Endometrial microvascular endothelial cells (primary cell): Measurements from ENCODE around the gene HNRNPDL. TPM values are rescaled to one million over a fixed set of nuclear protein-coding genes. Genes with fewer than 3 reads are reported as not detected.
"Not testable (repeated sequence)": the region's sequence is repeated elsewhere in the genome, so short reads cannot be mapped to it uniquely, and the experiment has no call there.

Source experiments
- in situ Hi-C: cut with HindIII; loops from 2 replicates; pipeline ENCODE4 v1.10.0; 2017; ENCODE audit warnings: low sequenced_read_pairs, low pct_unique_long_range_greater_than_20kb; ENCODE audit errors: inconsistent ontology term
- total RNA-seq: library from RNA; depleted of rRNA; stranded (reverse); fragments of >200 nt; gene quantifications from one replicate; pipeline ENCODE4 v1.2.3, GENCODE V29; 2015; ENCODE audit errors: inconsistent ontology term

HNRNPDL gene
- total RNA-seq = 163 TPM

- in situ Hi-C loops = no loop called here
Observed at GRCh38 chr4:82430193-82430963, at the start of gene HNRNPDL, which contains the start of gene ENOPH1. Gene HNRNPDL (minus strand): TSS chr4:82430462. CDS start chr4:82429690, 772 bp downstream. Gene ENOPH1 (plus strand): TSS chr4:82430590. CDS start chr4:82430830, 240 bp downstream.

DNA sequence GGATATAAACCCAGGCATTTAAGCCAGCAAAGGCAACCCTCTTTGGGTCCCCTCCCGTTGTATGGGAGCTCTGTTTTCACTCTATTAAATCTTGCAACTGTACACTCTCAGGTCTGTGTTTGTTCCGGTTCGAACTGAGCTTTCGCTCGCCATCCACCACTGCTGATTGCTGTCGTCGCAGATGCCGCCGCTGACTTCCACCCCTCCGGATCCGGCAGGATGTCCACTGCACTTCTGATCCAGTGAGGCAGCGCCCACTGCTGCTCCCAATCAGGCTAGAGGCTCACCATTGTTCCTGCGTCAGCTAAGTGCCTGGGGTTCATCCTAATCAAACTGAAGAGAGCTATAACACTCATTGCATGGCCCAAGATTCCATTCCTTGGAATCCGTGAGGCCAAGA is 49.3 kb upstream of the HNRNPDL start:
- in situ Hi-C loops = no loop called here

DNA sequence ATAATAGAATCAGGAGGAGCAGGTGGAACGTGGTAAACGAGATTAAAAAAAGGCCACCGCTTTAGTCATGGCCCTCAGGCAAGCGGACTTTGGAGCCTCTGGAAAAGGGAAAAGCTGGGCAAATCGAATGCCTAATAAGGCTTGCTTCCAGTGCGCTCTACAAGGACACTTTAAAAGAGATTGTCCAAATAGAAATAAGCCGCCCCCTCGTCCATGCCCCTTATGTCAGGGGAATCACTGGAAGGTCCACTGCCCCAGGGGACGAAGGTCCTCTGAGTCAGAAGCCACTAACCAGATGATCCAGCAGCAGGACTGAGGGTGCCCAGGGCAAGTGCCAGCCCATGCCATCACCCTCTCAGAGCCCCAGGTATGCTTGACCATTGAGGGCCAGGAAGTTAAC is 47.2 kb upstream of the HNRNPDL start:
- in situ Hi-C loops = not testable (repeated sequence)

- in situ Hi-C loops = not testable (repeated sequence)
Observed at GRCh38 chr4:82475931-82476330, 45.7 kb upstream of the HNRNPDL start.

DNA sequence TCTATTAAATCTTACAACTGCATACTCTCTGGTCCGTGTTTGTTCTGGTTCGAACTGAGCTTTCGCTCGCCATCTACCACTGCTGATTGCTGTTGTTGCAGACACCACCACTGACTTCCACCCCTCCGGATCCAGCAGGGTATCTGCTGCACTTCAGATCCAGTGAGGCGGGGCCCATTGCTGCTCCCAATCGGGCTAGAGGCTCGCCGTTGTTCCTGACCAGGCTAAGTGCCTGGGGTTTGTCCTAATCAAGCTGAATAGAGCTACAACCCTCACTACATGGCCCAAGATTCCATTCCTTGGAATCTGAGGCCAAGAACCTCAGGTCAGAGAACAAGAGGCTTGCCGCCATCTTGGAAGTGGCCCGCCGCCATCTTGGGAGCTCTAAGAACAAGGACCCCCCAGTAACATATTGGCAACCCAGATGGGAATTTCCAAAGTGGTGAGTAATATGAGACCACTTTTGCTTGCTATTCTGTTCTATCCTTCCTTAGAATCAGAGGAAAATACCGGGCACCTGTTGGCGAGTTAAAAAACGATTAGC is 43.4 kb upstream of the HNRNPDL start:
- in situ Hi-C loops = no loop called here

- in situ Hi-C loops = not testable (repeated sequence)
Observed at GRCh38 chr4:82473080-82473479, 42.8 kb upstream of the HNRNPDL start.

- in situ Hi-C loops = no loop called here
Observed at GRCh38 chr4:82469791-82470345, 39.6 kb upstream of the HNRNPDL start.

DNA sequence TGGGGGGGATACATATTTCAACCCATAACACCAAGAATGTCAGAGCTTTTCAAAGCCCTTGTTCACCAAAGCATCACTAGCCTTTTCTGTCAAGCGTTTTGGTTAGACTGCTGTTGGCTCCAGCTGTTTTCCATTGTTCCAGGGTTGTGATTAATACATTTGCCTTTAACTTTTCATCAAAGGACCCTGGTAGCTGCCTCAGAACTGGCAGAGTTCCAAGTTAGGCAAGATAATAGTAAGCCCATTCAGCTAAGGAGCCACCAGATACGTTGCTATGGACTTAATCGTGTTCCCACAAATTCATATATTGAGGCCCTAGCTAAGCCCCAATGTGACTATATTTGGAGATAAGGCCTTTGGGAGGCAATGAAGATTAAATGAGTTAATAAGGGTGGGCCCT is 37.2 kb upstream of the HNRNPDL start:
- in situ Hi-C loops = no loop called here

GRCh38 chr4:82463221-82463620 is 33.0 kb upstream of the HNRNPDL start:
- in situ Hi-C loops = no loop called here

DNA sequence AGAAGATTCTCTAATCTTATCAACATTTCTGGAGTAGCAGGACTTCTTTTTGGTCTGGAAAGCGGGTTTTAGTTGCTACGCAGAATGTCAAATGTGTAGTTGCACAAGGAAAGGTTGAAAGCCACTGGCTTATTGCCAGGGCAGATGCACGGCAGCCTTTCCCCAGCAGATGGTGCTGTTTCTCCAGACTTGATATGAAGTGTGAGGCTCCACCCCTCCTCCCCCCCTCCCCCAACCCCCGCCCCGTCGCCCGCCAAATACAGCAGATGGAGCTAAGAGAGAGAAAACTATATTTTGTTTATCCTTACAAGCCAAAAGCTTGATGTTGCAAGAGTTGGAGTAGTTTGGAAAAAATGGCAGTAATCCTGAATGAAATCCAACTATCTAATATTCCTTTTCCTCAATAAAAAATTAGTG is 32.2 kb upstream of the HNRNPDL start:
- in situ Hi-C loops = no loop called here

- in situ Hi-C loops = no loop called here
Observed at GRCh38 chr4:82461710-82462109, 31.4 kb upstream of the HNRNPDL start.

GRCh38 chr4:82458729-82459128 is 28.5 kb upstream of the HNRNPDL start:
- in situ Hi-C loops = no loop called here

DNA sequence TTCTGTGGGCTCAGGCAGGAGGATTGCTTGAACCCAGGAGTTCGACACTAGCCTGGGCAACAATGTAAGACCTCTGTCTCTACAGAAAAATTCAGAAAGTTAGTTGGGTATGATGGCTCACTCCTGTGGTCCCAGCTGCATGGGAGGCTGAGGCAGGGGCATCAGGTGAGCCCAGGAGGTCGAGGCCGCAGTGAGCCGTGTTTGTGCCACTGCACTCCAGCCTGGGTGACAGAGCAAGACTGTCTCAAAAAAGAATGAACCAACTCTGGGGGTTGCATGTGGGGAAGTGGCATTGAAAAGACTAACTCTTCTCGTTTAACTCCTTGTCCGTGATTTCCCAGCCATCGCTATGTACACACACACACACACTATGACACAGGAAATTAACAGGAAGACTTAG is 27.0 kb upstream of the HNRNPDL start:
- in situ Hi-C loops = no loop called here

DNA sequence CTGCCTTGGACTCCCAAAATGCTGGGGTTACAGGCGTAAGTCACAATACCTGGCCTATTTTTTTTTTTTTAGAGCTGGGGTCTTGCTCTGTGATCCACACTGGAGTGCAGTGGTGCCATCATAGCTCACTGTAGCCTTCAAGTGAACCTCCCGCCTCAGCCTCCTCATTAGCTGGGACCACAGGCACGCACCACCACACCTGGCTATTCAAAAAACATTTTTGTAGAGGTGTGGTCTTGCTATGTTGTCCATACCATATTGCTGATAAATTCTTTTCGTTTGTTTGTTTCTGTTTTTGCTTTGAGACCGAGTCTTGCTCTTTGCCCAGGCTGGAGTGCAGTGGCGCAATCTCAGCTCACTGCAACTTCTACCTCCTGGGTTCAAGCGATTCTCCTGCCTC is 21.8 kb upstream of the HNRNPDL start:
- in situ Hi-C loops = no loop called here

- in situ Hi-C loops = no loop called here
Observed at GRCh38 chr4:82450966-82451755, 20.9 kb upstream of the HNRNPDL start.

DNA sequence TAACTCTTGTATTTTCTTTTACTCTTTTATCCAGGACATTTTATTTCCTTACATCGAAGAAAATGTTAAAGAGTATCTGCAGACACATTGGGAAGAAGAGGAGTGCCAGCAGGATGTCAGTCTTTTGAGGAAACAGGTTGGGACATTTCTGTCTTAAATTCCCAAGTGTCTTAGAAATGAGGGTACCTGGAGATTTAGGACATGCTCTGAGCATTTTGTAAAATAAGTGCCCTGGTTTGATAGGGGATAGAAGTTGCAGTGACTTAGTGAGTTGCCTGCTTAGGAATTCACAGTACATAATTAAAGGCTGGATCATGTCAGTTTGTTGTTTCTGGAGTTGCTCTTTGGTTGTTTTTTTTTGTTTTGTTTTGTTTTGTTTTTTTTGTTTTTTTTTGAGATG is 17.6 kb upstream of the HNRNPDL start:
- in situ Hi-C loops = no loop called here

GRCh38 chr4:82439088-82439487 is 8.8 kb upstream of the HNRNPDL start:
- in situ Hi-C loops = no loop called here

GRCh38 chr4:82437285-82438005 is 7.2 kb upstream of the HNRNPDL start:
- in situ Hi-C loops = no loop called here

- in situ Hi-C loops = no loop called here
Observed at GRCh38 chr4:82436780-82437179, 6.5 kb upstream of the HNRNPDL start.
